Natural killer cell (primary cell): ENCODE measurements around the gene LPCAT3. TPM values are rescaled to one million over a fixed set of nuclear protein-coding genes. Genes with fewer than 3 reads are reported as not detected.

Experiments used
- ATAC-seq, 3 donors: fragments of 150-1000 bp in 2 of 3; fragments of 200-7000 bp in 1 of 3; cut with Tn5 transposase; 1 replicate in 1 of 3; 2 replicates in 2 of 3; pipeline ENCODE4 v1.10.0; 2021; ENCODE audit warnings: mild to moderate bottlenecking in 2 of 3, moderate library complexity in 2 of 3
- DNase-seq, 2 donors: peaks; one replicate each; pipeline versions ENCODE4 v3.0.0 to v3.0.0-alpha.2; 2013 to 2021; ENCODE audit warnings: mixed read lengths in 1 of 2
- H3K27ac ChIP-seq: one replicate; pipeline ENCODE4 v1.5.1; 2013; ENCODE audit warnings: mild to moderate bottlenecking, low read length
- H3K27me3 ChIP-seq: one replicate; pipeline ENCODE4 v1.6.1; 2013; ENCODE audit warnings: low read length; ENCODE audit not compliant: control insufficient read depth, insufficient read depth
- H3K36me3 ChIP-seq: one replicate; pipeline ENCODE4 v1.6.1; 2013; ENCODE audit warnings: low read length; ENCODE audit not compliant: control insufficient read depth, insufficient read depth
- H3K4me1 ChIP-seq: one replicate; pipeline ENCODE4 v1.6.1; 2013; ENCODE audit warnings: low read length; ENCODE audit not compliant: control insufficient read depth, insufficient read depth
- H3K4me3 ChIP-seq: one replicate; pipeline ENCODE4 v1.5.1; 2013; ENCODE audit warnings: low read length
- H3K9me3 ChIP-seq: one replicate; pipeline ENCODE4 v1.6.1; 2013; ENCODE audit warnings: low read length; ENCODE audit not compliant: control insufficient read depth, insufficient read depth
- H3K27ac Mint-ChIP-seq, 2 donors: one replicate each; pipeline ENCODE4 v1.8.0; 2022; ENCODE audit warnings: mild to moderate bottlenecking in 2 of 2, mixed read lengths in 2 of 2, moderate library complexity in 1 of 2
- H3K27me3 Mint-ChIP-seq, 2 donors: one replicate each; pipeline ENCODE4 v1.8.0; 2022; ENCODE audit warnings: low read depth in 2 of 2, mixed read lengths in 2 of 2
- H3K36me3 Mint-ChIP-seq: one replicate; pipeline ENCODE4 v1.8.0; 2022; ENCODE audit warnings: mixed read lengths
- H3K4me1 Mint-ChIP-seq, 2 donors: one replicate each; pipeline ENCODE4 v1.8.0; 2022; ENCODE audit warnings: mixed read lengths in 2 of 2
- H3K4me3 Mint-ChIP-seq: one replicate; pipeline ENCODE4 v1.8.0; 2022; ENCODE audit warnings: mild to moderate bottlenecking, moderate library complexity, mixed read lengths
- H3K9me3 Mint-ChIP-seq, 2 donors: one replicate each; pipeline ENCODE4 v1.8.0; 2022; ENCODE audit warnings: mixed read lengths in 2 of 2
- CTCF ChIP-seq: fragments of 200-600 bp; IDR thresholded peaks from one replicate; pipeline ENCODE4 v1.8.0; 2022; ENCODE audit warnings: antibody characterized with exemption
- WGBS: methylation state at CpG from one replicate; pipeline ENCODE4 v1.1.7; 2013; ENCODE audit warnings: missing lambda C conversion rate; ENCODE audit not compliant: insufficient coverage; 5-methylcytosine and 5-hydroxymethylcytosine counted together
- intact Hi-C: fragments of 100-400 bp; cut with micrococcal nuclease; formaldehyde crosslinking; loops from one replicate; pipeline ENCODE4 v1.14.2; 2022
- total RNA-seq, 4 donors: library from RNA; stranded (reverse); fragments of 120-200 nt in 1 of 4; gene quantifications; one replicate each; pipeline versions ENCODE4 v1.2.3 to v1.2.4, GENCODE V29; 2013 to 2022

Gene LPCAT3
- total RNA-seq, 3 donors from 2014 or later (not counting 1 experiment from before 2014, with no cell fraction given) = 45.6 to 54.3 (median 45.6) TPM

DNA sequence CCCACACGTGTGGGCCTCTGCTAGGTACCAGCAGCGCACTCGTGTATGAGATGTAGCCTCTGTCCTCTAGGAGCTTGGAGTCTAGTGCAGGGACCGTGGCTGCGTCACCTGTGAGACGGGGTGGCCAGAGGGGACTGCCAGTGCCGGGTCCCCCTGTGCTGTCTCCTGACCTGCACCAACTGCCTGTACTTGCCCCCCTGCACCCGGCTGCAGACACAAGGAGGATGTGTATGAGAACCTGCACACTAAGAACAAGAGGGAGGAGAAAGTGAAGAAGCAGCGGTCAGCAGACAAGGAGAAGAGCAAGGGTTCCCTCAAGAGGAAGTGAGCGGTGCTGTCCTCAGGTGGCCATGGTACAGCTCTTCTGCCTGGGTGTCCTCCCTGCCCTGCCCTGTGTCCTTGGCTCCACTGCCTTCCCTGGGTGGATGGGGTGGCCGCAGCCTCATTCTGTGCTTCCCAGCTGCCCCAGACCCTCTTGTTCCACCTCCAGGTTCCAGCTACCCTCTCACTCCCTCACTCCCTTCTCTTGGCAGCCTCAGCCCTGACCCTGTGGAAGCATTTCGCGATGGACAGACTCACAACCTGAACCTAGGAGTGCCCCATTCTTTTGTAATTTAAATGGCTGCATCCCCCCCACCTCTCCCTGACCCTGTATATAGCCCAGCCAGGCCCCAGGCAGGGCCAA, 57.5 kb downstream of the LPCAT3 start:
- H3K4me1 Mint-ChIP-seq = peaks cover 58 to 70% of the 10 kb centered on the region in 2 donors
- Histone ChIP-seq H3K9me3 (no peaks in the 10 kb centered on the region), H3K36me3 (peaks cover 60% of the 10 kb centered on the region), H3K27ac (peak overlapping the region; percentile 96), H3K4me1 (peaks cover 83% of the 10 kb centered on the region), H3K4me3 (no peak overlapping the region), H3K27me3 (no peaks in the 10 kb centered on the region)
- ATAC-seq = peak; percentile 15 to 47 (median 22)
- H3K4me3 Mint-ChIP-seq = peak overlapping the region; percentile 85
- 53% methylated on average over 13 of the region's 13 CpGs for WGBS
- peak in 1 of 2 donors; percentile 68 for DNase-seq
- H3K36me3 Mint-ChIP-seq = no peaks in the 10 kb centered on the region
- intact Hi-C loops = loop anchor here (1.0 kb wide), 1 partner anchor 8 kb away; no protein-coding TSS in a partner anchor
- peak; percentile 23 for TF ChIP-seq CTCF
- H3K9me3 Mint-ChIP-seq = no peaks in the 10 kb centered on the region
- H3K27me3 Mint-ChIP-seq = no peaks in the 10 kb centered on the region
- peak overlapping the region; percentile 98 to 99 for H3K27ac Mint-ChIP-seq

DNA sequence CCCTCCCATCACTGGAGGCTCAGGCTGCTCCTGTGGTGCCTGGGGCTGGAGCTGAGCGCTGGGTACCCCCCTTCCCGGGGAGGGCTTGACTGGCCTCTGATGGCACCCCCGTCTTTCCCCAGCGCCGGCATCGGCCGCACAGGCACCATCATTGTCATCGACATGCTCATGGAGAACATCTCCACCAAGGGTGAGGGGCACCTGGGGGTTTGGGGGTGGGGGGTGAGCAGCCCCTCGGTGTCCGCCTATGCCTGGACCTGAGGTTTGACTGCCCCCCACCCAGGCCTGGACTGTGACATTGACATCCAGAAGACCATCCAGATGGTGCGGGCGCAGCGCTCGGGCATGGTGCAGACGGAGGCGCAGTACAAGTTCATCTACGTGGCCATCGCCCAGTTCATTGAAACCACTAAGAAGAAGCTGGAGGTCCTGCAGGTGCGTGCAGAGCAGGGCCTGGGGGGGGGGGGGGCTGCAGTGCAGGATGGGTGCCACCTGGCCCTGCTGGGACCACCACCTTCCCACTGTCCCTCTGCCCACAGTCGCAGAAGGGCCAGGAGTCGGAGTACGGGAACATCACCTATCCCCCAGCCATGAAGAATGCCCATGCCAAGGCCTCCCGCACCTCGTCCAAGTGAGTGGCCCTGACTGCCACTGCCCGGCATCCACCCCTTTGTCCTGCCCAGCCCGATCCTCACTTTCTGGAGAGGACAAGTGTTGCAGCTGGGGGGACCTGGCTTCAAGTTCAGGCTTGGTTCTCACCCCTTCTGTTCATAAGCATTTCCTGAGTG, 58.3 kb downstream of the LPCAT3 start:
- DNase-seq (no peak), ATAC-seq (no peak)
- Mint-ChIP-seq H3K4me3 (peak overlapping the region; percentile 85), H3K4me1 (peaks cover 58 to 72% of the 10 kb centered on the region in 2 donors), H3K9me3 (no peaks in the 10 kb centered on the region), H3K27me3 (no peaks in the 10 kb centered on the region), H3K36me3 (no peaks in the 10 kb centered on the region), H3K27ac (peak overlapping the region; percentile 98 to 99)
- TF ChIP-seq CTCF = no peak
- 81% methylated on average over 22 of the region's 26 CpGs for WGBS
- H3K4me3 ChIP-seq = peak overlapping the region; percentile 22
- peak overlapping the region; percentile 96 for H3K27ac ChIP-seq
- no peaks in the 10 kb centered on the region for H3K9me3 ChIP-seq
- peaks cover 87% of the 10 kb centered on the region for H3K4me1 ChIP-seq
- intact Hi-C loops = loop anchor here (1.0 kb wide), 2 partner anchors 11 to 16 kb away; partner anchors contain the start of gene C12orf57
- peaks cover 61% of the 10 kb centered on the region for H3K36me3 ChIP-seq
- no peaks in the 10 kb centered on the region for H3K27me3 ChIP-seq

DNA sequence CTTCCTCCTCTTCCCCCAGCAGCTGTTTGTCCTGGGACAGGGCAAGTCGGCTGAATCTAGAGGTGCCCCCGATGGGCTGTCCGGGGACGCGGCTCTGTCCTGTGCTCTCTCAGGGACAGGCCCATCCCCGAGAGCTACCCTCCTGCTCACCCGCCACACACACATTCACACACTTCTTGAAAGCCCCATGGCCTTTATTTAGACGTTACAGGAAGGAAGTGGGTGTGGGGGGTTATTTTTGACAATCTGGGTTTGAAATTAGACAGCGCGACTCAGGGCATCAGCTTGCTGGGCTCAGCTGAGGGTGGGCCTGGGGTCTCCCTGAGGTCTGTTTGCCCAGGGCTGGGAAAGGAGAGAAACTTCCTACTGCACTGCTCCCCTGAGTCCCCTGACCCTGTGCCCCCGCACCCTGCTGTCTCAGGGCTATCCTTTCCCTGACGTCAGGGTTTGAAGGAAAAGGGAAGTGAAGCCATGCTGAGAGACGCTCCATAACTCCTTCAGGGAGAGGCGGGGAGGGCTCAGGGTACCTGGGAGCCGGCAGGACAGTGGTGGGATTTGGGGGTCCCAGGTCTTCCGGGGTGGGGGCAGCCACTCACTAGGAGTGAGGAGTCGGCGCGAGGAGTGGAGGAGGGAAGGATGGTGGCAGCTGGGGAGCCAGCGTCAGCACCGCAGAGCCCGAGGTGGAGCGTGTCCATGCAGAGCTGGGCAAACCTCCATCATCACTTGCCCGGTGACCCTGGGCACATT, 59.0 kb downstream of the LPCAT3 start:
- Histone ChIP-seq H3K4me1 (peaks cover 89% of the 10 kb centered on the region), H3K4me3 (peak overlapping the region; percentile 22), H3K27me3 (no peaks in the 10 kb centered on the region), H3K27ac (peak overlapping the region; percentile 96), H3K36me3 (peaks cover 67% of the 10 kb centered on the region), H3K9me3 (no peaks in the 10 kb centered on the region)
- Mint-ChIP-seq H3K4me1 (peaks cover 66 to 76% of the 10 kb centered on the region in 2 donors), H3K36me3 (no peaks in the 10 kb centered on the region), H3K4me3 (peak overlapping the region; percentile 92), H3K27me3 (no peaks in the 10 kb centered on the region), H3K9me3 (no peaks in the 10 kb centered on the region), H3K27ac (peak overlapping the region; percentile 98 to 99)
- intact Hi-C loops = loop anchor here (1.0 kb wide), 2 partner anchors 10 to 15 kb away; partner anchors contain the start of gene C12orf57
- ATAC-seq = peak; percentile 61 to 79 (median 66)
- TF ChIP-seq CTCF = no peak
- WGBS = 19% methylated on average over 22 of the region's 24 CpGs
- DNase-seq = peak; percentile 76 to 91
